SK-N-SH (cell line): ENCODE results near the gene CHRNB1. TPM values are rescaled to one million over a fixed set of nuclear protein-coding genes. Genes with fewer than 3 reads are reported as not detected.

Experiments used
- CTCF ChIA-PET: fragments of 300-600, 350-600 bp; formaldehyde crosslinking; extraction: SDS; loops from one replicate; lab custom pipeline; 2021; lab: Yijun Ruan, JAX
- POLR2A ChIA-PET: fragments of 350-600 bp; sonication (Branson Sonifier 250); formaldehyde crosslinking; extraction: SDS; loops from one replicate; lab custom pipeline; 2020; ENCODE audit warnings: antibody characterized with exemption, inconsistent platforms; lab: Yijun Ruan, JAX
- DNase-seq: peaks from one replicate; pipeline ENCODE4 v3.0.0; 2012
- H2AFZ ChIP-seq: fragments of 200-600 bp; sonication (generic); 2 replicates; pipeline ENCODE4 v1.8.1; 2016; ENCODE audit warnings: antibody characterized with exemption, mild to moderate bottlenecking, low read depth
- H3F3A ChIP-seq: fragments of 200-600 bp; sonication (generic); replicated peaks from 2 replicates; pipeline ENCODE3; 2016; ENCODE audit warnings: antibody characterized with exemption, mild to moderate bottlenecking; ENCODE audit not compliant: insufficient read depth
- H3K27ac ChIP-seq, 2 experiments: fragments of 200-500 bp in 1 of 2; fragments of 200-600 bp in 1 of 2; sonication (Bioruptor generic) in 1 of 2; sonication (generic), shearing (Covaris generic) in 1 of 2; 2 replicates each; pipeline versions ENCODE4 v1.5.1 to v1.6.1; 2014 to 2016; ENCODE audit warnings: low read depth in 2 of 2, inconsistent platforms in 1 of 2, low read length in 1 of 2, mild to moderate bottlenecking in 1 of 2, mixed read lengths in 1 of 2
- H3K27me3 ChIP-seq: fragments of 200-600 bp; sonication (generic), shearing (Covaris generic); 2 replicates; pipeline ENCODE4 v1.6.1; 2016; ENCODE audit warnings: mixed run types; ENCODE audit not compliant: insufficient read depth
- H3K36me3 ChIP-seq, 2 experiments: fragments of 200-500 bp in 1 of 2; fragments of 200-600 bp in 1 of 2; sonication (Bioruptor generic) in 1 of 2; sonication (generic) in 1 of 2; replicated peaks in 1 of 2; 2 replicates each; pipeline versions ENCODE3 to v1.5.1; 2014 to 2016; ENCODE audit warnings: low read length in 1 of 2, mild to moderate bottlenecking in 1 of 2; ENCODE audit not compliant: insufficient read depth in 2 of 2, control insufficient read depth in 1 of 2
- H3K4me1 ChIP-seq, 2 experiments: fragments of 200-500 bp in 1 of 2; fragments of 200-600 bp in 1 of 2; sonication (Bioruptor generic) in 1 of 2; sonication (generic), shearing (Covaris generic) in 1 of 2; 2 replicates each; pipeline versions ENCODE4 v1.5.1 to v1.6.1; 2014 to 2016; ENCODE audit warnings: low read depth in 1 of 2, low read length in 1 of 2, mixed run types in 1 of 2; ENCODE audit not compliant: insufficient read depth in 2 of 2, control insufficient read depth in 1 of 2
- H3K4me2 ChIP-seq: fragments of 200-600 bp; sonication (generic), shearing (Covaris generic); 2 replicates; pipeline ENCODE4 v1.6.1; 2017; ENCODE audit warnings: mixed run types
- H3K4me3 ChIP-seq, 2 experiments: fragments of 200-500 bp in 1 of 2; fragments of 200-600 bp in 1 of 2; sonication (Bioruptor generic) in 1 of 2; sonication (generic), shearing (Covaris generic) in 1 of 2; 2 replicates each; pipeline versions ENCODE4 v1.5.1 to v1.8.1; 2014 to 2016; ENCODE audit warnings: low read depth in 2 of 2, inconsistent platforms in 1 of 2, low read length in 1 of 2, mild to moderate bottlenecking in 1 of 2, mixed read lengths in 1 of 2, moderate library complexity in 1 of 2
- H3K79me2 ChIP-seq: fragments of 200-600 bp; sonication (generic); 2 replicates; pipeline ENCODE4 v1.8.1; 2017; ENCODE audit warnings: mild to moderate bottlenecking; ENCODE audit not compliant: insufficient read depth
- H3K9ac ChIP-seq: fragments of 200-600 bp; sonication (generic); 2 replicates; pipeline ENCODE4 v1.6.1; 2017; ENCODE audit warnings: mixed run types
- H3K9me2 ChIP-seq: fragments of 200-600 bp; sonication (generic); 2 replicates; pipeline ENCODE4 v1.6.1; 2017; ENCODE audit warnings: mixed run types
- H3K9me3 ChIP-seq: fragments of 200-600 bp; sonication (generic); 2 replicates; pipeline ENCODE4 v1.6.1; 2017; ENCODE audit warnings: mixed run types, mild to moderate bottlenecking, moderate library complexity
- H4K20me1 ChIP-seq: fragments of 200-600 bp; sonication (generic); 2 replicates; pipeline ENCODE4 v1.6.1; 2017; ENCODE audit warnings: mild to moderate bottlenecking, mixed run types; ENCODE audit not compliant: insufficient read depth
- CHD2 ChIP-seq: fragments of 150-350 bp; IDR thresholded peaks from 2 replicates; pipeline ENCODE4 v1.6.1; 2018; ENCODE audit warnings: low read length; ENCODE audit not compliant: partially characterized antibody
- EP300 ChIP-seq, 2 experiments: IDR thresholded peaks; 2 replicates each; pipeline versions ENCODE4 v1.4.0 to v1.6.1; 2012; ENCODE audit warnings: borderline replicate concordance in 1 of 2, low read depth in 1 of 2, low read length in 1 of 2
- EZH2phosphoT487 ChIP-seq: fragments of 200-600 bp; sonication (generic); IDR thresholded peaks from 2 replicates; pipeline ENCODE4 v1.6.1; 2017; ENCODE audit warnings: low read depth, mixed run types, mild to moderate bottlenecking, antibody characterized with exemption, moderate library complexity, borderline replicate concordance
- FOXM1 ChIP-seq: IDR thresholded peaks from 2 replicates; pipeline ENCODE4 v1.4.0; 2012; ENCODE audit warnings: low read depth, mild to moderate bottlenecking
- GABPA ChIP-seq: IDR thresholded peaks from 2 replicates; pipeline ENCODE4 v1.4.0; 2012; ENCODE audit warnings: low read depth, mild to moderate bottlenecking
- JUND ChIP-seq: IDR thresholded peaks from 2 replicates; pipeline ENCODE4 v1.4.0; 2012
- NRF1 ChIP-seq: IDR thresholded peaks from 2 replicates; pipeline ENCODE4 v1.6.1; 2012; ENCODE audit warnings: low read depth, mild to moderate bottlenecking, low read length
- POLR2AphosphoS5 ChIP-seq: IDR thresholded peaks from 2 replicates; pipeline ENCODE4 v1.6.1; 2012; ENCODE audit warnings: low read depth, low read length
- RAD21 ChIP-seq: IDR thresholded peaks from 2 replicates; pipeline ENCODE4 v1.6.1; 2012; ENCODE audit warnings: mild to moderate bottlenecking, low read length
- RCOR1 ChIP-seq: fragments of 150-350 bp; IDR thresholded peaks from 2 replicates; pipeline ENCODE4 v1.6.1; 2017; ENCODE audit warnings: antibody characterized with exemption, low read length
- RFX5 ChIP-seq: IDR thresholded peaks from 2 replicates; pipeline ENCODE4 v1.6.1; 2012; ENCODE audit warnings: mild to moderate bottlenecking, improper control_type of control experiment, low read length
- RXRA ChIP-seq: IDR thresholded peaks from 2 replicates; pipeline ENCODE4 v1.4.0; 2012; ENCODE audit warnings: low read depth, mild to moderate bottlenecking, borderline replicate concordance
- SIN3A ChIP-seq: IDR thresholded peaks from 2 replicates; pipeline ENCODE4 v1.6.1; 2012; ENCODE audit warnings: low read depth, mild to moderate bottlenecking, low read length, moderate library complexity, borderline replicate concordance
- TAF1 ChIP-seq: IDR thresholded peaks from 2 replicates; pipeline ENCODE4 v1.6.1; 2012; ENCODE audit warnings: low read depth, mild to moderate bottlenecking, low read length, moderate library complexity, borderline replicate concordance
- TCF12 ChIP-seq: IDR thresholded peaks from 2 replicates; pipeline ENCODE4 v1.4.0; 2012
- USF2 ChIP-seq: fragments of 150-350 bp; IDR thresholded peaks from 2 replicates; pipeline ENCODE4 v1.6.1; 2017; ENCODE audit warnings: antibody characterized with exemption, low read length, low read depth, borderline replicate concordance
- WGBS: methylation state at CpG from one replicate; pipeline ENCODE4 v1.1.6; 2017; ENCODE audit warnings: low lambda C conversion rate; 5-methylcytosine and 5-hydroxymethylcytosine counted together
- polyA plus RNA-seq, 3 experiments: library from polyadenylated mRNA; depleted of rRNA; stranded (reverse); fragments of >200 nt; gene quantifications; 2 replicates each; pipeline ENCODE4 v1.2.3, GENCODE V29; 2012
- TF ChIP-seq, protein P1 (sequence below): IDR thresholded peaks from 2 replicates; pipeline ENCODE4 v1.6.1; 2012; ENCODE audit warnings: mild to moderate bottlenecking, low read depth, low read length, moderate library complexity
- TF ChIP-seq, protein P2 (sequence below): IDR thresholded peaks from 2 replicates; pipeline ENCODE4; 2012
- TF ChIP-seq, protein P3 (sequence below): IDR thresholded peaks from 2 replicates; pipeline ENCODE4 v1.4.0; 2012; ENCODE audit warnings: low read depth, borderline replicate concordance

CHRNB1 gene
- polyA plus RNA-seq, 1 of the 3 experiments (the other 2 are of a cell fraction) = 26.8 TPM

DNA sequence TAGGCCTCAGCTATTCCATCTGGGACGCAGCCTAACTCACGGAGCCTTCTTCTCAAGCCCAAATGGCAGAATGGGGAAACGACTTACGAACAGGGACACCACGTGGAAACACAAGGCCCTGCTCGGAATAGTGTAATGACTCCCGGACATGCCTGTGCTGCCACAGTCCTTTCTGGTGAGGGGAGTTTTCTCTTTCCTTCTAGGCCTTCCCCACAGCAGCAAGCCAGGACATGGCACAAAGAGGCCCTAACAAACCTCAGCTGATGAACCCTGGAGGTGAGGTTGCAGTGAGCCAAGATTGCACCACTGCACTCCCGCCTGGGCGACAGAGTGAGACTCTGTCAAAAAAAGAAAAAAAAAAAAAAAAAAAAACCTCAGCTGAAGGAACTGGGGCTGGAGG, 19.2 kb downstream of the CHRNB1 start:
- H3K27ac ChIP-seq = no peak overlapping the region
- CTCF ChIA-PET = interaction anchor here (1.1 kb wide), 1 partner anchor 16 kb away, joined by 3 read pairs; the partner anchor contains the start of gene ZBTB4
- TF ChIP-seq, protein P1, sequence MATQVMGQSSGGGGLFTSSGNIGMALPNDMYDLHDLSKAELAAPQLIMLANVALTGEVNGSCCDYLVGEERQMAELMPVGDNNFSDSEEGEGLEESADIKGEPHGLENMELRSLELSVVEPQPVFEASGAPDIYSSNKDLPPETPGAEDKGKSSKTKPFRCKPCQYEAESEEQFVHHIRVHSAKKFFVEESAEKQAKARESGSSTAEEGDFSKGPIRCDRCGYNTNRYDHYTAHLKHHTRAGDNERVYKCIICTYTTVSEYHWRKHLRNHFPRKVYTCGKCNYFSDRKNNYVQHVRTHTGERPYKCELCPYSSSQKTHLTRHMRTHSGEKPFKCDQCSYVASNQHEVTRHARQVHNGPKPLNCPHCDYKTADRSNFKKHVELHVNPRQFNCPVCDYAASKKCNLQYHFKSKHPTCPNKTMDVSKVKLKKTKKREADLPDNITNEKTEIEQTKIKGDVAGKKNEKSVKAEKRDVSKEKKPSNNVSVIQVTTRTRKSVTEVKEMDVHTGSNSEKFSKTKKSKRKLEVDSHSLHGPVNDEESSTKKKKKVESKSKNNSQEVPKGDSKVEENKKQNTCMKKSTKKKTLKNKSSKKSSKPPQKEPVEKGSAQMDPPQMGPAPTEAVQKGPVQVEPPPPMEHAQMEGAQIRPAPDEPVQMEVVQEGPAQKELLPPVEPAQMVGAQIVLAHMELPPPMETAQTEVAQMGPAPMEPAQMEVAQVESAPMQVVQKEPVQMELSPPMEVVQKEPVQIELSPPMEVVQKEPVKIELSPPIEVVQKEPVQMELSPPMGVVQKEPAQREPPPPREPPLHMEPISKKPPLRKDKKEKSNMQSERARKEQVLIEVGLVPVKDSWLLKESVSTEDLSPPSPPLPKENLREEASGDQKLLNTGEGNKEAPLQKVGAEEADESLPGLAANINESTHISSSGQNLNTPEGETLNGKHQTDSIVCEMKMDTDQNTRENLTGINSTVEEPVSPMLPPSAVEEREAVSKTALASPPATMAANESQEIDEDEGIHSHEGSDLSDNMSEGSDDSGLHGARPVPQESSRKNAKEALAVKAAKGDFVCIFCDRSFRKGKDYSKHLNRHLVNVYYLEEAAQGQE = no peak
- TF ChIP-seq USF2 (no peak), RCOR1 (no peak), POLR2AphosphoS5 (no peak)

DNA sequence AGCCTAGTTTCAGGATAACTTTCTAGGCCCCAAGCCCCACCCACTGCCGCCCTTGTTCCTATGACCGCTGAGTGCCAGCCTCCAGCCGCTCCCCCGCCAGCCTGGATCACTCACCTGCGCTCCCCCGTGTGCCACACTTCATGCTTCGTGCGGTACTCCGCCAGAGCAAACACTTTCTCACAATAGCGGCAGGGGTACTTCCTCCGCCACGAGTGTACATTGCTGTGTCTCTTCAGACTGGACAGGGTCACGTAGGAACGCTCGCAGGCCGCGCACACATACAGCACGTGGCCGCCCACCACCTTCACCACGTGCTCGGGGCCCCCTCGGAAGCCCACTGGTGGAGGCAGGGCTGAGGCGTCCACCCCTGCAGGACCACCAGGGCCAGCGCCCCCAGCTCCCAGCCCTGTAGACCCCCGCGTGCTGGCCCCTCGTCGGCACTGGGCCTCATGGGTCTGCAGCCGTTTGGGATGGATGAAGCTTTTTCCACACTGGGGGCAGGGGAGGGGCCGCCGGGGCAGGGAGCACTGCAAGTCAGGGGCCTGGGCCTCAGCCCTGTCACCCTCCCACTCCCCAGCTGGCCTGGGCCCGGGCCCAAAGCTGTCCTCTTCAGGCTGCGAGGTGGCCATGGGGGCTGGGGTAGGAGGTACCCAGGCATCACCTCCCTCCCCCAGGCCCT, 20.9 kb downstream of the CHRNB1 start:
- no peaks in the 10 kb centered on the region for H3K27me3 ChIP-seq
- peaks cover 46% of the 10 kb centered on the region for H3K79me2 ChIP-seq
- WGBS = 95% methylated on average over 31 of the region's 33 CpGs
- H3K36me3 ChIP-seq = peaks cover 4 to 26% of the 10 kb centered on the region in 2 experiments
- H2AFZ ChIP-seq = no peak overlapping the region
- H3K9ac ChIP-seq = no peak overlapping the region
- H3K9me3 ChIP-seq = no peaks in the 10 kb centered on the region
- DNase-seq = no peak
- POLR2A ChIA-PET = no interaction called here
- CTCF ChIA-PET = interaction anchor here (1.5 kb wide), 1 partner anchor 95 kb away, joined by 3 read pairs; no protein-coding TSS in a partner anchor
- 0 out of 2 replicates have a peak, but pooled peaks cover 7% of the 10 kb centered on the region for H4K20me1 ChIP-seq
- H3K4me3 ChIP-seq = no peak overlapping the region
- H3K9me2 ChIP-seq = no peaks in the 10 kb centered on the region
- no peak overlapping the region for H3K27ac ChIP-seq
- peaks cover 4 to 12% of the 10 kb centered on the region in 2 experiments; a peak in 1 of 4 replicates for H3K4me1 ChIP-seq
- peaks cover 7% of the 10 kb centered on the region for H3F3A ChIP-seq
- H3K4me2 ChIP-seq = no peak overlapping the region
- TF ChIP-seq RAD21 (no peak), JUND (no peak), EZH2phosphoT487 (no peak), RFX5 (no peak), TAF1 (no peak), RCOR1 (no peak), RXRA (no peak), TCF12 (no peak), SIN3A (no peak), GABPA (no peak), NRF1 (no peak), EP300 (IDR thresholded peaks at IDR 0.05; ENCODE audit: borderline replicate concordance in 1 of 2, low read depth in 1 of 2, low read length in 1 of 2) (no peak), POLR2AphosphoS5 (no peak), FOXM1 (no peak), CHD2 (no peak)
- TF ChIP-seq, protein P2, sequence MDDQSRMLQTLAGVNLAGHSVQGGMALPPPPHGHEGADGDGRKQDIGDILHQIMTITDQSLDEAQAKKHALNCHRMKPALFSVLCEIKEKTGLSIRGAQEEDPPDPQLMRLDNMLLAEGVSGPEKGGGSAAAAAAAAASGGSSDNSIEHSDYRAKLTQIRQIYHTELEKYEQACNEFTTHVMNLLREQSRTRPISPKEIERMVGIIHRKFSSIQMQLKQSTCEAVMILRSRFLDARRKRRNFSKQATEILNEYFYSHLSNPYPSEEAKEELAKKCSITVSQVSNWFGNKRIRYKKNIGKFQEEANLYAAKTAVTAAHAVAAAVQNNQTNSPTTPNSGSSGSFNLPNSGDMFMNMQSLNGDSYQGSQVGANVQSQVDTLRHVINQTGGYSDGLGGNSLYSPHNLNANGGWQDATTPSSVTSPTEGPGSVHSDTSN = no peak
- TF ChIP-seq, protein P3, sequence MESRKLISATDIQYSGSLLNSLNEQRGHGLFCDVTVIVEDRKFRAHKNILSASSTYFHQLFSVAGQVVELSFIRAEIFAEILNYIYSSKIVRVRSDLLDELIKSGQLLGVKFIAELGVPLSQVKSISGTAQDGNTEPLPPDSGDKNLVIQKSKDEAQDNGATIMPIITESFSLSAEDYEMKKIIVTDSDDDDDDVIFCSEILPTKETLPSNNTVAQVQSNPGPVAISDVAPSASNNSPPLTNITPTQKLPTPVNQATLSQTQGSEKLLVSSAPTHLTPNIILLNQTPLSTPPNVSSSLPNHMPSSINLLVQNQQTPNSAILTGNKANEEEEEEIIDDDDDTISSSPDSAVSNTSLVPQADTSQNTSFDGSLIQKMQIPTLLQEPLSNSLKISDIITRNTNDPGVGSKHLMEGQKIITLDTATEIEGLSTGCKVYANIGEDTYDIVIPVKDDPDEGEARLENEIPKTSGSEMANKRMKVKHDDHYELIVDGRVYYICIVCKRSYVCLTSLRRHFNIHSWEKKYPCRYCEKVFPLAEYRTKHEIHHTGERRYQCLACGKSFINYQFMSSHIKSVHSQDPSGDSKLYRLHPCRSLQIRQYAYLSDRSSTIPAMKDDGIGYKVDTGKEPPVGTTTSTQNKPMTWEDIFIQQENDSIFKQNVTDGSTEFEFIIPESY = no peak

More for the DNA sequence above, 19.2 kb downstream of the CHRNB1 start:
- H4K20me1 ChIP-seq = 0 out of 2 replicates have a peak, but pooled peaks cover 7% of the 10 kb centered on the region
- H3K9me2 ChIP-seq = no peaks in the 10 kb centered on the region
- 97% methylated on average over 9 of the region's 9 CpGs for WGBS
- H3K27me3 ChIP-seq = no peaks in the 10 kb centered on the region
- peaks cover 4 to 32% of the 10 kb centered on the region in 2 experiments for H3K36me3 ChIP-seq
- H2AFZ ChIP-seq = no peak overlapping the region
- no peak overlapping the region for H3K9ac ChIP-seq
- H3K4me2 ChIP-seq = no peak overlapping the region
- peaks cover 11% of the 10 kb centered on the region for H3F3A ChIP-seq
- POLR2A ChIA-PET = interaction anchor here (0.7 kb wide), 1 partner anchor 15 kb away, joined by 3 read pairs; the partner anchor contains the start of gene ZBTB4
- H3K9me3 ChIP-seq = no peaks in the 10 kb centered on the region
- DNase-seq = no peak
- no peak overlapping the region for H3K4me3 ChIP-seq
- H3K79me2 ChIP-seq = peaks cover 30% of the 10 kb centered on the region
- H3K4me1 ChIP-seq = peaks cover 4 to 12% of the 10 kb centered on the region in 2 experiments; a peak in 1 of 4 replicates
